HG03103 (cell line): Measurements from ENCODE around the gene POF1B.
"Not testable (repeated sequence)": the region's sequence is repeated elsewhere in the genome, so short reads cannot be mapped to it uniquely, and the experiment has no call there.

Experiments used
- ATAC-seq: cut with Tn5 transposase; IDR thresholded peaks from one replicate; pipeline ENCODE4 v1.9.1; 2021; ENCODE audit warnings: low read depth; ENCODE audit not compliant: unreplicated experiment

Gene POF1B

GRCh38 chrX:85379174-85379907 lies at the start of gene POF1B:
Gene POF1B (minus strand): TSS chrX:85379665. CDS start chrX:85379454, 211 bp downstream.
- ATAC-seq: no peak

GRCh38 chrX:85429066-85429465 lies 49.6 kb upstream of the POF1B start:
- ATAC-seq: no peak

GRCh38 chrX:85419293-85419692 lies 39.8 kb upstream of the POF1B start:
- no peak for ATAC-seq

- no peak for ATAC-seq
Observed at GRCh38 chrX:85391878-85392238, 12.4 kb upstream of the POF1B start.

- no peak for ATAC-seq
Observed at GRCh38 chrX:85391185-85391877, 11.9 kb upstream of the POF1B start.

- ATAC-seq: no peak
Observed at GRCh38 chrX:85381602-85382001, 2.1 kb upstream of the POF1B start.

- no peak for ATAC-seq
Observed at GRCh38 chrX:85378461-85378860, 1.0 kb downstream of the POF1B start.

- no peak for ATAC-seq
Observed at GRCh38 chrX:85375333-85375738, 4.1 kb downstream of the POF1B start.

GRCh38 chrX:85365370-85365995 lies 14.0 kb downstream of the POF1B start:
- ATAC-seq: no peak

GRCh38 chrX:85359051-85359450 lies 20.4 kb downstream of the POF1B start:
- no peak for ATAC-seq

- ATAC-seq: no peak
Observed at GRCh38 chrX:85345523-85345922, 33.9 kb downstream of the POF1B start.

- no peak for ATAC-seq
Observed at GRCh38 chrX:85327060-85327333, 52.5 kb downstream of the POF1B start.

GRCh38 chrX:85326234-85327059 lies 53.0 kb downstream of the POF1B start:
- ATAC-seq: no peak

GRCh38 chrX:85311348-85311747 lies 68.1 kb downstream of the POF1B start:
- ATAC-seq: not testable (repeated sequence)

- no peak for ATAC-seq
Observed at GRCh38 chrX:85309717-85310116, 69.7 kb downstream of the POF1B start.

- ATAC-seq: peak; percentile 96
Observed at GRCh38 chrX:85303544-85303943, 75.9 kb downstream of the POF1B start.

- ATAC-seq: no peak
Observed at GRCh38 chrX:85288992-85289723, 90.3 kb downstream of the POF1B start.

- ATAC-seq: not testable (repeated sequence)
Observed at GRCh38 chrX:85285286-85285685, 94.2 kb downstream of the POF1B start.

- peak; percentile 41 for ATAC-seq
Observed at GRCh38 chrX:85244450-85245211, 134.8 kb downstream of the POF1B start.
